SK-N-SH treated with all-trans-retinoic acid at 6 μM for 48 hours (cell line): ENCODE data around the gene LMF1.

Source experiments
- ATAC-seq: fragments of 200-7000 bp; cut with Tn5 transposase; 3 replicates; pipeline ENCODE4 v1.9.1; 2020; ENCODE audit warnings: mild to moderate bottlenecking, moderate library complexity
- ARNTL ChIP-seq: fragments of 450-650 bp; formaldehyde crosslinking; IDR thresholded peaks from 2 replicates; pipeline ENCODE4 v1.5.0; 2020; ENCODE audit warnings: low read depth, mild to moderate bottlenecking, moderate library complexity, borderline replicate concordance
- OSR1 ChIP-seq: fragments of 250-450 bp; sonication (Bioruptor Pico); IDR thresholded peaks from 2 replicates; pipeline ENCODE4 v1.8.0; 2022; ENCODE audit warnings: moderate library complexity, mild to moderate bottlenecking, inconsistent platforms
- SNAI2 ChIP-seq: fragments of 250-450 bp; sonication (Bioruptor Pico); IDR thresholded peaks from 2 replicates; pipeline ENCODE4 v1.5.0; 2020; ENCODE audit warnings: mild to moderate bottlenecking, moderate library complexity
- TCF4 ChIP-seq: fragments of 250-450 bp; sonication (Bioruptor Pico); IDR thresholded peaks from 2 replicates; pipeline ENCODE4 v1.8.0; 2021; ENCODE audit warnings: mild to moderate bottlenecking, moderate library complexity, borderline replicate concordance
- TOX ChIP-seq: fragments of 250-450 bp; sonication (Bioruptor Pico); IDR thresholded peaks from 2 replicates; pipeline ENCODE4 v1.8.0; 2021; ENCODE audit warnings: mild to moderate bottlenecking, moderate library complexity, borderline replicate concordance
- ZC3H10 ChIP-seq: fragments of 250-450 bp; sonication (Bioruptor Pico); IDR thresholded peaks from 2 replicates; pipeline ENCODE4 v1.5.1; 2021; ENCODE audit warnings: mild to moderate bottlenecking, moderate library complexity
- ZFP3 ChIP-seq: fragments of 250-450 bp; sonication (Bioruptor Pico); IDR thresholded peaks from 2 replicates; pipeline ENCODE4 v1.5.0; 2020; ENCODE audit warnings: mild to moderate bottlenecking, moderate library complexity
- ZFP30 ChIP-seq: fragments of 450-650 bp; formaldehyde crosslinking; IDR thresholded peaks from 2 replicates; pipeline ENCODE4 v1.5.0; 2022; ENCODE audit warnings: mild to moderate bottlenecking, moderate library complexity
- ZNF565 ChIP-seq: fragments of 450-650 bp; formaldehyde crosslinking; conservative IDR thresholded peaks from 2 replicates; pipeline ENCODE4 v1.5.0; 2020; ENCODE audit warnings: low read depth, mild to moderate bottlenecking, moderate library complexity
- ZNF70 ChIP-seq: fragments of 450-650 bp; formaldehyde crosslinking; IDR thresholded peaks from 2 replicates; pipeline ENCODE4 v1.5.0; 2020; ENCODE audit warnings: mild to moderate bottlenecking, moderate library complexity
- ZNF8 ChIP-seq: fragments of 450-650 bp; formaldehyde crosslinking; IDR thresholded peaks from 2 replicates; pipeline ENCODE4 v1.5.0; 2020; ENCODE audit warnings: mild to moderate bottlenecking, moderate library complexity
- TF ChIP-seq, protein P1 (sequence below): fragments of 250-450 bp; sonication (Bioruptor Pico); IDR thresholded peaks from 2 replicates; pipeline ENCODE4 v1.8.0; 2021; ENCODE audit warnings: low read depth, mild to moderate bottlenecking, moderate library complexity, borderline replicate concordance
- TF ChIP-seq, protein P2 (sequence below): fragments of 250-450 bp; sonication (Bioruptor Pico); IDR thresholded peaks from 2 replicates; pipeline ENCODE4 v1.8.0; 2020; ENCODE audit warnings: mild to moderate bottlenecking, moderate library complexity, borderline replicate concordance
- TF ChIP-seq, protein P3 (sequence below): fragments of 250-450 bp; sonication (Bioruptor Pico); IDR thresholded peaks from 2 replicates; pipeline ENCODE4 v1.5.0; 2020; ENCODE audit warnings: mild to moderate bottlenecking, moderate library complexity
- TF ChIP-seq, protein P4 (sequence below): fragments of 250-450 bp; sonication (Bioruptor Pico); IDR thresholded peaks from 2 replicates; pipeline ENCODE4 v1.5.1; 2021; ENCODE audit warnings: mild to moderate bottlenecking, moderate library complexity
- TF ChIP-seq, protein P5 (sequence below): fragments of 250-450 bp; sonication (Bioruptor Pico); IDR thresholded peaks from 2 replicates; pipeline ENCODE4 v1.5.1; 2020; ENCODE audit warnings: low read depth, mild to moderate bottlenecking, moderate library complexity

LMF1 gene

DNA sequence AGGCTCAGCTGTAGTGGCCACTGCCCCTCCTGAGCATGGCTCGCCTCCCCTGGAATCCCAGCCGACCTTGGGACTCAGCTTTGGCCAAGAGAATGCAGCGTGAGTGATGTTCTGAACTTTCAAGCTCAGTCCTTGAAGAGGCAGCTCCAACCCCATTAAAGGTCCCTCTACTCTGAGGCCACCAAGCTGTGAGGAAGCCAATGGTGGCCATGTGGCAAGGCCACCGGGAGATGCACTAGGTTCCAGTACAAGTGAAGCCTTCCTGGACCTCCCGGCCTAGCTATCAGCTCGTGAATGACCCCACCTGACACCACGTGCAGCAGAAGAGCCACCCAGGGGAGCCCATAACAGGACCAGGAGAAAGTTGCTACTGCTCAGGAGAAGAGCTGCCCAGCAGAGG is 88.5 kb downstream of the LMF1 start (continued):
- TF ChIP-seq, protein P1, sequence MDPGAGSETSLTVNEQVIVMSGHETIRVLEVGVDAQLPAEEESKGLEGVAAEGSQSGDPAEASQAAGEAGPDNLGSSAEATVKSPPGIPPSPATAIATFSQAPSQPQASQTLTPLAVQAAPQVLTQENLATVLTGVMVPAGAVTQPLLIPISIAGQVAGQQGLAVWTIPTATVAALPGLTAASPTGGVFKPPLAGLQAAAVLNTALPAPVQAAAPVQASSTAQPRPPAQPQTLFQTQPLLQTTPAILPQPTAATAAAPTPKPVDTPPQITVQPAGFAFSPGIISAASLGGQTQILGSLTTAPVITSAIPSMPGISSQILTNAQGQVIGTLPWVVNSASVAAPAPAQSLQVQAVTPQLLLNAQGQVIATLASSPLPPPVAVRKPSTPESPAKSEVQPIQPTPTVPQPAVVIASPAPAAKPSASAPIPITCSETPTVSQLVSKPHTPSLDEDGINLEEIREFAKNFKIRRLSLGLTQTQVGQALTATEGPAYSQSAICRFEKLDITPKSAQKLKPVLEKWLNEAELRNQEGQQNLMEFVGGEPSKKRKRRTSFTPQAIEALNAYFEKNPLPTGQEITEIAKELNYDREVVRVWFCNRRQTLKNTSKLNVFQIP (CRISPR knock-in tag) = no peak
- TF ChIP-seq ZNF70 (CRISPR knock-in tag) = no peak
- TF ChIP-seq ZNF565 (CRISPR knock-in tag) = no peak

DNA sequence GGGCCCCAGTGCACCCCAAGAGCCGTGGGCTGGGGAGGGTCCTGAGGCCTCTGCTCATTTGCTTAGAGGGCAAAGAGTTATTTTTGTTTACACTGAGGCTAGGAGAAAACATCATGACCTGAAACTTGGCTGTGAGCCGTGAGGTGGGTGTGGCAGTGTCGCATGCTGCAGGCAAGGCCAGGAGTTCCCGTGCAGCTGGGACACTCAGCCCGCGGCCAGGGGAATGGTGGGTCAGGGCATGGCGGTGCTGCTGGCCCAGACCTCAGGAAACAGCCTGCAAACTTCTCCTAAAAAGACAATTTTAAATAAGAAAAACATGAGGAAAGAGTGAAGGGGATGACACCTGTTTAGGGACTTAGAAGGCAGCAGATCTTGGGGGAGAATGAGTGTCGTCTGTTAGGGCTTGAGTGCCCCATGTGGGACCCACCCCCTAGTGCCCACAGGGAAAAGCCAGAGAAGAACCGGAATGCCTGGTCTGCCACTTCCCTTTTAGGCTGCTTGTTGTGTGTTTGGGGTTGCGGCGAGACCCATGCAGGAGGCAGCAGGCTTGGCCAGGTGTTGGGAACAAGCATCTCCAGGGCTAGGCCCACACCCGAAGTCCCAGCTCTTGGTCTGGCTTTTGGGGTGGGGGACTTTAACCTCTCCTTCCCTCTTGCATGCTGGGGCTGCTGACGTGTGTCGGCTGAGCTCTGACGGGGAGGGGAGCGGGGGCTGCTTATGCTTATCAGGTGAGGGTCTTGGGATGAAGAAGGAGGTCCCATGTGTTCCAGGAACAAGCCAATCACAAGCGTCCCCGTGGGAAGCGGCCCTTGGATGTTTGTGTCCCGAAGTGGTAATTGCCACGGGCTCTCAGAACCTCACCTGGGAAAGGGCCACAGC is 89.3 kb downstream of the LMF1 start:
- TF ChIP-seq, protein P2, sequence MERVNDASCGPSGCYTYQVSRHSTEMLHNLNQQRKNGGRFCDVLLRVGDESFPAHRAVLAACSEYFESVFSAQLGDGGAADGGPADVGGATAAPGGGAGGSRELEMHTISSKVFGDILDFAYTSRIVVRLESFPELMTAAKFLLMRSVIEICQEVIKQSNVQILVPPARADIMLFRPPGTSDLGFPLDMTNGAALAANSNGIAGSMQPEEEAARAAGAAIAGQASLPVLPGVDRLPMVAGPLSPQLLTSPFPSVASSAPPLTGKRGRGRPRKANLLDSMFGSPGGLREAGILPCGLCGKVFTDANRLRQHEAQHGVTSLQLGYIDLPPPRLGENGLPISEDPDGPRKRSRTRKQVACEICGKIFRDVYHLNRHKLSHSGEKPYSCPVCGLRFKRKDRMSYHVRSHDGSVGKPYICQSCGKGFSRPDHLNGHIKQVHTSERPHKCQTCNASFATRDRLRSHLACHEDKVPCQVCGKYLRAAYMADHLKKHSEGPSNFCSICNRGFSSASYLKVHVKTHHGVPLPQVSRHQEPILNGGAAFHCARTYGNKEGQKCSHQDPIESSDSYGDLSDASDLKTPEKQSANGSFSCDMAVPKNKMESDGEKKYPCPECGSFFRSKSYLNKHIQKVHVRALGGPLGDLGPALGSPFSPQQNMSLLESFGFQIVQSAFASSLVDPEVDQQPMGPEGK = no peak
- TF ChIP-seq ZNF8 (CRISPR knock-in tag) = no peak
- TF ChIP-seq OSR1 (CRISPR knock-in tag) = no peak
- no peak for TF ChIP-seq TOX (CRISPR knock-in tag)
- no peak for TF ChIP-seq TCF4 (CRISPR knock-in tag)
- TF ChIP-seq, protein P3, sequence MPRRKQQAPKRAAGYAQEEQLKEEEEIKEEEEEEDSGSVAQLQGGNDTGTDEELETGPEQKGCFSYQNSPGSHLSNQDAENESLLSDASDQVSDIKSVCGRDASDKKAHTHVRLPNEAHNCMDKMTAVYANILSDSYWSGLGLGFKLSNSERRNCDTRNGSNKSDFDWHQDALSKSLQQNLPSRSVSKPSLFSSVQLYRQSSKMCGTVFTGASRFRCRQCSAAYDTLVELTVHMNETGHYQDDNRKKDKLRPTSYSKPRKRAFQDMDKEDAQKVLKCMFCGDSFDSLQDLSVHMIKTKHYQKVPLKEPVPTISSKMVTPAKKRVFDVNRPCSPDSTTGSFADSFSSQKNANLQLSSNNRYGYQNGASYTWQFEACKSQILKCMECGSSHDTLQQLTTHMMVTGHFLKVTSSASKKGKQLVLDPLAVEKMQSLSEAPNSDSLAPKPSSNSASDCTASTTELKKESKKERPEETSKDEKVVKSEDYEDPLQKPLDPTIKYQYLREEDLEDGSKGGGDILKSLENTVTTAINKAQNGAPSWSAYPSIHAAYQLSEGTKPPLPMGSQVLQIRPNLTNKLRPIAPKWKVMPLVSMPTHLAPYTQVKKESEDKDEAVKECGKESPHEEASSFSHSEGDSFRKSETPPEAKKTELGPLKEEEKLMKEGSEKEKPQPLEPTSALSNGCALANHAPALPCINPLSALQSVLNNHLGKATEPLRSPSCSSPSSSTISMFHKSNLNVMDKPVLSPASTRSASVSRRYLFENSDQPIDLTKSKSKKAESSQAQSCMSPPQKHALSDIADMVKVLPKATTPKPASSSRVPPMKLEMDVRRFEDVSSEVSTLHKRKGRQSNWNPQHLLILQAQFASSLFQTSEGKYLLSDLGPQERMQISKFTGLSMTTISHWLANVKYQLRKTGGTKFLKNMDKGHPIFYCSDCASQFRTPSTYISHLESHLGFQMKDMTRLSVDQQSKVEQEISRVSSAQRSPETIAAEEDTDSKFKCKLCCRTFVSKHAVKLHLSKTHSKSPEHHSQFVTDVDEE (CRISPR knock-in tag) = no peak
- no peak for TF ChIP-seq ZNF70 (CRISPR knock-in tag)
- TF ChIP-seq, protein P1 (CRISPR knock-in tag) = no peak
- no peak for ATAC-seq

DNA sequence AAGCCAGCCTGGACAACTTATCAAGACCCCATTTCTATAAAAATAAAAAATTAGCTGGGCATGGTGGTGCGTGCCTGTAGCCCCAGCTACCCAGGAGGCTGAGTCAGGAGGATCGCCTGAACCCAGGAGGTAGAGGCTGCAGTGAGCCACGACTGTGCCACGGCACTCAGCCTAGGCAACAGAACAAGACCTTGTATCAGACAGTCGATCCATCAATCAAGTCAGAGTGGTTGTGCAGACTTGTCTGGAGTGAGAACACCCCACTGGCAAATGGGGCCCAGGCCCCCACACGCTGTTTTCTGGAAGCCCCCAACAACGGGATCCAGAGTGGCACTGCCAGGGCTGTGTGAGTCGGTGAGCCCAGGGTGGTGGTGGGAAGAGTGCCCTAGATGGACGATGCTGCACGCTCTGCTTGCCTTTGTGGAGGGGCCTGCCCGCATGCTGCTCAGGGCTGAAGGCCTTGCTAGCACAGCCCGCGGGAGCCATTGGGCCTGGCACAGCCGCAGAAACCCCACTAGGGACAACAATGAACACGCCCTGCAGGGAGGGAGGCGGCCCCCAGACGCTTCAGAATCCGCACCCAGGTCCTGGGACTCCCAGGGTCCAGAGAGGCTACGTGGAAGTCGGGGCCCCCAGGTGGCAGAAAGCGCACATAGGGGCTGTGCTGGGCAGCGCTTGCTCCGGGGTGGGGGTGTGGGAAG is 90.2 kb downstream of the LMF1 start:
- no peak for ATAC-seq
- TF ChIP-seq SNAI2 (no peak), ARNTL (CRISPR knock-in tag) (no peak), TCF4 (CRISPR knock-in tag) (no peak), ZNF565 (CRISPR knock-in tag) (no peak), ZNF8 (CRISPR knock-in tag) (no peak), ZC3H10 (CRISPR knock-in tag) (no peak), ZFP30 (CRISPR knock-in tag) (no peak), ZFP3 (no peak), ZNF70 (CRISPR knock-in tag) (no peak)
- TF ChIP-seq, protein P3 (CRISPR knock-in tag) = no peak
- TF ChIP-seq, protein P4, sequence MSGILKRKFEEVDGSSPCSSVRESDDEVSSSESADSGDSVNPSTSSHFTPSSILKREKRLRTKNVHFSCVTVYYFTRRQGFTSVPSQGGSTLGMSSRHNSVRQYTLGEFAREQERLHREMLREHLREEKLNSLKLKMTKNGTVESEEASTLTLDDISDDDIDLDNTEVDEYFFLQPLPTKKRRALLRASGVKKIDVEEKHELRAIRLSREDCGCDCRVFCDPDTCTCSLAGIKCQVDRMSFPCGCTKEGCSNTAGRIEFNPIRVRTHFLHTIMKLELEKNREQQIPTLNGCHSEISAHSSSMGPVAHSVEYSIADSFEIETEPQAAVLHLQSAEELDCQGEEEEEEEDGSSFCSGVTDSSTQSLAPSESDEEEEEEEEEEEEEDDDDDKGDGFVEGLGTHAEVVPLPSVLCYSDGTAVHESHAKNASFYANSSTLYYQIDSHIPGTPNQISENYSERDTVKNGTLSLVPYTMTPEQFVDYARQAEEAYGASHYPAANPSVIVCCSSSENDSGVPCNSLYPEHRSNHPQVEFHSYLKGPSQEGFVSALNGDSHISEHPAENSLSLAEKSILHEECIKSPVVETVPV (CRISPR knock-in tag) = no peak
- TF ChIP-seq, protein P1 (CRISPR knock-in tag) = no peak
- TF ChIP-seq, protein P5, sequence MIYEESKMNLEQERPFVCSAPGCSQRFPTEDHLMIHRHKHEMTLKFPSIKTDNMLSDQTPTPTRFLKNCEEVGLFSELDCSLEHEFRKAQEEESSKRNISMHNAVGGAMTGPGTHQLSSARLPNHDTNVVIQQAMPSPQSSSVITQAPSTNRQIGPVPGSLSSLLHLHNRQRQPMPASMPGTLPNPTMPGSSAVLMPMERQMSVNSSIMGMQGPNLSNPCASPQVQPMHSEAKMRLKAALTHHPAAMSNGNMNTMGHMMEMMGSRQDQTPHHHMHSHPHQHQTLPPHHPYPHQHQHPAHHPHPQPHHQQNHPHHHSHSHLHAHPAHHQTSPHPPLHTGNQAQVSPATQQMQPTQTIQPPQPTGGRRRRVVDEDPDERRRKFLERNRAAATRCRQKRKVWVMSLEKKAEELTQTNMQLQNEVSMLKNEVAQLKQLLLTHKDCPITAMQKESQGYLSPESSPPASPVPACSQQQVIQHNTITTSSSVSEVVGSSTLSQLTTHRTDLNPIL (CRISPR knock-in tag) = no peak
